Small intestine (tissue), 7 donors: Measurements from ENCODE around the gene DACT2. TPM values are rescaled to one million over a fixed set of nuclear protein-coding genes. Genes with fewer than 3 reads are reported as not detected.

Source experiments
- DNase-seq, 2 donors: peaks; one replicate each; pipeline versions ENCODE4 v3.0.0 to v3.0.0-alpha.2; 2013
- FAIRE-seq: peaks from 2 replicates; lab custom pipeline; 2012; peaks lifted over from hg19 to GRCh38; lab: Jason Lieb, UNC
- H3K27ac ChIP-seq, 3 donors: one replicate each; pipeline ENCODE4 v1.5.1; 2013; ENCODE audit warnings: low read length in 2 of 3, mild to moderate bottlenecking in 2 of 3, control low read depth in 1 of 3, inconsistent platforms in 1 of 3, low read depth in 1 of 3, moderate library complexity in 1 of 3
- H3K27me3 ChIP-seq, 3 donors: one replicate each; pipeline ENCODE4 v1.6.1; 2013; ENCODE audit warnings: low read length in 3 of 3, inconsistent platforms in 1 of 3; ENCODE audit not compliant: control insufficient read depth in 3 of 3, insufficient read depth in 3 of 3
- H3K36me3 ChIP-seq, 3 donors: one replicate each; pipeline ENCODE4 v1.6.1; 2013; ENCODE audit warnings: low read length in 3 of 3, inconsistent platforms in 1 of 3, low read depth in 1 of 3, mild to moderate bottlenecking in 1 of 3, moderate library complexity in 1 of 3; ENCODE audit not compliant: control insufficient read depth in 3 of 3, insufficient read depth in 2 of 3
- H3K4me1 ChIP-seq, 3 donors: one replicate each; pipeline ENCODE4 v1.6.1; 2013; ENCODE audit warnings: low read length in 2 of 3, inconsistent platforms in 1 of 3, low read depth in 1 of 3, mild to moderate bottlenecking in 1 of 3, moderate library complexity in 1 of 3; ENCODE audit not compliant: control insufficient read depth in 3 of 3, insufficient read depth in 2 of 3
- H3K4me3 ChIP-seq, 3 donors: one replicate each; pipeline ENCODE4 v1.5.1; 2013; ENCODE audit warnings: low read length in 3 of 3, control low read depth in 1 of 3, inconsistent platforms in 1 of 3, low read depth in 1 of 3, mild to moderate bottlenecking in 1 of 3, moderate library complexity in 1 of 3
- H3K9me3 ChIP-seq, 2 donors: one replicate each; pipeline ENCODE4 v1.6.1; 2013; ENCODE audit warnings: low read depth in 1 of 2, low read length in 1 of 2; ENCODE audit not compliant: control insufficient read depth in 2 of 2, insufficient read depth in 1 of 2
- WGBS, 3 donors: extraction: QIAGEN DNeasy Blood & Tissue Kit; methylation state at CpG; one replicate each; pipeline ENCODE4 v1.1.7; 2013; 5-methylcytosine and 5-hydroxymethylcytosine counted together
- polyA plus RNA-seq, 4 donors: library from polyadenylated mRNA; stranded (reverse) in 3 of 4; unstranded in 1 of 4; fragments of 200-250 nt in 3 of 4; fragments of 120-200 nt in 1 of 4; gene quantifications; one replicate each; pipeline versions ENCODE4 v1.2.1 to v1.2.3, GENCODE V29; 2013
- donor health status: healthy with polysubstance abuse.
- donor health status: control.
- donor health status: control.
- donor health status: Bipolar disorder and iron deficiency.
- donor health status: healthy.

DACT2 gene
- polyA plus RNA-seq, 4 donors: 0.48 to 7.7 (median 0.54) TPM; not detected in 1

GRCh38 chr6:168326294-168327261 is 7.0 kb upstream of the DACT2 start:
- H3K27me3 ChIP-seq: no peaks in the 10 kb centered on the region
- no peaks in the 10 kb centered on the region for H3K9me3 ChIP-seq
- peak in 1 of 2 donors; percentile 46 for DNase-seq
- FAIRE-seq: no peak
- no peak overlapping the region for H3K4me3 ChIP-seq
- H3K27ac ChIP-seq: peak overlapping the region in 1 of 3 donors; percentile 14
- 31 to 38% (median 32%) methylated on average over 12 of the region's 12 CpGs for WGBS, 3 donors
- H3K36me3 ChIP-seq: no peaks in the 10 kb centered on the region
- H3K4me1 ChIP-seq: peaks cover 0 to 8% (median 0%) of the 10 kb centered on the region in 3 donors

DNA sequence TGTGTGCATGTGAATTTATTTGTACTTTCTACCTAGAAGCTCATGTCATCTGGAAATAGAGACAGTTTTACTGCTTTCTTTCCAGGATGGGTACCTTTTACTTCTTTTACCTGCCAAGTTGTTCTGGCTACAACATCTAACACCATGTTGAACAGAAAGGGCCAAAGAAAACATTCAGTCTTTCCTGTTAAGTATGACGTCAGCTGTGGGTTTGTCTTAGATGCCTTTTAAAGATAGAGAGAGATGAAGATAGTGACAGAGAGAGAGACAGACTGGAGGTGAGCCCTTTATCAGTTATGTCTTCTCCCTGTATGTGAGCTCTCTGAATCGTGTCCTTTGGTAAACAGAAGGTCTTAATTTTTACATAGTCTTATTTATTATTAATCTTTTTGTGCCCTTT is 3.4 kb upstream of the DACT2 start:
- Histone ChIP-seq H3K4me1 (peaks cover 0 to 10% (median 0%) of the 10 kb centered on the region in 3 donors), H3K27ac (no peak overlapping the region), H3K9me3 (peaks cover 0 to 2% of the 10 kb centered on the region in 2 donors), H3K36me3 (no peaks in the 10 kb centered on the region), H3K4me3 (no peak overlapping the region), H3K27me3 (peaks cover 8 to 11% (median 10%) of the 10 kb centered on the region in 3 donors)
- FAIRE-seq (no peak), DNase-seq (peak in 1 of 2 donors; percentile 24)
- 16 to 36% (median 35%) methylated on average over 2 of the region's 2 CpGs for WGBS, 3 donors

DNA sequence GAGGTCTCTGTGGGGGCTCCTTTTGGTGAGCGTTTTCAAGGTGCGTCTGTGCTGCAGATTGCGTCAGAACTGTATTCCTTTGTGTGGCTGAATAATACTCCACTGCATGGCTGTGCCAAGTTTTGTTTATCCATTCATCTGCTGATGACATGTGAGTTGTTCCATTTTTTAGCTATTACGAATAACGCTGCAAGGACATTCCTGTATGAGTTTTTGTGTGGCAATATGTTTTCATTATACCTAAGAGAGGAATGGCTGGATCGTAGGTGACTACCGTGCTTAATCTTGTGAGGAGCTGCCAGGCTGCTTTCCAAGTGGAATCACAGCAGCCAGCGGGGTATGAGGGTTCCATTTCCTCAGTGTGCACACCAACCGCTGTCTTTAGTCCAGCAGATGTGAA is 1.1 kb upstream of the DACT2 start:
- DNase-seq: no peak
- Histone ChIP-seq H3K27ac (no peak overlapping the region), H3K4me3 (no peak overlapping the region), H3K36me3 (no peaks in the 10 kb centered on the region), H3K9me3 (peaks cover 0 to 2% of the 10 kb centered on the region in 2 donors), H3K27me3 (peaks cover 8 to 11% (median 10%) of the 10 kb centered on the region in 3 donors), H3K4me1 (peaks cover 0 to 3% (median 0%) of the 10 kb centered on the region in 3 donors)
- WGBS, 3 donors: 81 to 88% (median 83%) methylated on average over 9 of the region's 9 CpGs
- no peak for FAIRE-seq

DNA sequence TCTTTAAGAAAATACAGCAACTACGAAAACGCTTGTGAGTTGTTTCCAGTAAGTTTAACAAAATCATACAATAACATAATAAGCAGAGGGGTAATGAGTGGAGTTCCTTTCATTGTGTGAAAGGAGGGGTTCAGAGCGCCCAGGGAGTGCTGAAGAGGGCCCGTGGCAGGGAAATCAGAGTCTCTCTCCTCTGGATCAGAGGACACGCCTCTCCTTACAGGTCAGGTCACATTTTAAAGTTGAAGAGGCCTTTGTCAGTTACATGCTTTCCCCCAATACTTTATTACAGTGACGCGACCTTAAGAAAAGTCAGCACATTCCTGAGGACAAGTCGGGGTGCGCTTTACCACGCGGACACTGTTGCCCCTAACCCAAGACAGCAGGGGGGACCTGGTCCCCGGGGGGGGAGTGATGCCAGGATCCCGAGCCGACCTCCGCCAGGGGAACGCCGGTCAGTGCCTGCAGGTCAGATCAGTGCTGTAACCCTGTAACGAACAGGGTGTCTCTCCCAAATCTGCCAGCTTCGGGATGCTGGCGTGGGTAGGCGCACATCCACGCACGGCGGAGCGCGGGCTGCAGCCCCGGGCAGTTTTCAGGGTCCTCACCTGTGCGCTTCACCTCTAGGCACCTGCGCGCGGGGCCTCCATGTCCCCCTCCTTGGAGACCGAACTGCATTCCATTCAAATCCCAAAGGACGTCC is 848 bp downstream of the DACT2 start:
- Histone ChIP-seq H3K4me3 (peak overlapping the region in 2 of 3 donors; percentile 54 to 62), H3K27me3 (peaks cover 8 to 11% (median 10%) of the 10 kb centered on the region in 3 donors), H3K9me3 (peaks cover 0 to 2% of the 10 kb centered on the region in 2 donors), H3K36me3 (peaks cover 0 to 3% (median 0%) of the 10 kb centered on the region in 3 donors), H3K27ac (peak overlapping the region in 1 of 3 donors; percentile 51), H3K4me1 (peaks cover 0 to 15% (median 0%) of the 10 kb centered on the region in 3 donors)
- DNase-seq: peak in 1 of 2 donors; percentile 40
- WGBS, 3 donors: 6 to 18% (median 10%) methylated on average over 32 to 33 of the region's 33 CpGs
- no peak for FAIRE-seq

DNA sequence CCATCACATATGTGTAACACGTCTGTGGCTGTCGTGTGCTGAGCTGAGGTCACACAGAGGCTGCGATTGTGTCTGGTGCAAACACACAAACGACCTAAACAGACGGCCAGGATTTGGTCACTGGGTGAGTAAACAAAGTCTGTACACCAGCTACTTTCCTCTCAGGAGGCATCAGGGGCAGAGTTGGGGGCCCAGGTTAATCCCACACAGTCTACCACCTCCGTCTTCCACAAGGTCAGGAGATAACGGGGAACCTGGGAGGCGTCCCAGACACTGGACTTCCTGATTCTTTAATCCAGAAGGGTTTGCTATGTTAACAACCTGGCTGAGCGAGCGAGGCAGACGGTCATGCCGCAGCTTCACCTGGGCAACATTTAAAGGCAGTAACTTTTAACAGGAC is 1.5 kb downstream of the DACT2 start:
- peak; percentile 37 to 64 for DNase-seq
- Histone ChIP-seq H3K4me1 (peaks cover 0 to 20% (median 0%) of the 10 kb centered on the region in 3 donors), H3K36me3 (peaks cover 0 to 3% (median 0%) of the 10 kb centered on the region in 3 donors), H3K9me3 (peaks cover 0 to 2% of the 10 kb centered on the region in 2 donors), H3K27ac (peak overlapping the region in 1 of 3 donors; percentile 51), H3K4me3 (no peak overlapping the region), H3K27me3 (peaks cover 8 to 11% (median 10%) of the 10 kb centered on the region in 3 donors)
- 16 to 45% (median 22%) methylated on average over 12 of the region's 12 CpGs for WGBS, 3 donors
- FAIRE-seq: no peak

GRCh38 chr6:168315596-168315995 is 4.0 kb downstream of the DACT2 start:
- WGBS, 3 donors: 74 to 78% (median 77%) methylated on average over 5 of the region's 5 CpGs
- peaks cover 0 to 25% (median 0%) of the 10 kb centered on the region in 3 donors for H3K4me1 ChIP-seq
- H3K36me3 ChIP-seq: peaks cover 0 to 9% (median 0%) of the 10 kb centered on the region in 3 donors
- DNase-seq: no peak
- H3K9me3 ChIP-seq: no peaks in the 10 kb centered on the region
- peaks cover 7 to 9% (median 8%) of the 10 kb centered on the region in 3 donors for H3K27me3 ChIP-seq
- H3K4me3 ChIP-seq: no peak overlapping the region
- H3K27ac ChIP-seq: no peak overlapping the region
- FAIRE-seq: no peak

GRCh38 chr6:168314948-168315347 is 4.6 kb downstream of the DACT2 start:
- Histone ChIP-seq H3K36me3 (peaks cover 0 to 16% (median 0%) of the 10 kb centered on the region in 3 donors), H3K4me1 (peaks cover 0 to 25% (median 0%) of the 10 kb centered on the region in 3 donors), H3K9me3 (no peaks in the 10 kb centered on the region), H3K27ac (no peak overlapping the region), H3K4me3 (no peak overlapping the region), H3K27me3 (peaks cover 3 to 8% (median 6%) of the 10 kb centered on the region in 3 donors)
- FAIRE-seq (no peak), DNase-seq (peak in 1 of 2 donors; percentile 33)
- 56 to 82% (median 74%) methylated on average over 10 of the region's 10 CpGs for WGBS, 3 donors

DNA sequence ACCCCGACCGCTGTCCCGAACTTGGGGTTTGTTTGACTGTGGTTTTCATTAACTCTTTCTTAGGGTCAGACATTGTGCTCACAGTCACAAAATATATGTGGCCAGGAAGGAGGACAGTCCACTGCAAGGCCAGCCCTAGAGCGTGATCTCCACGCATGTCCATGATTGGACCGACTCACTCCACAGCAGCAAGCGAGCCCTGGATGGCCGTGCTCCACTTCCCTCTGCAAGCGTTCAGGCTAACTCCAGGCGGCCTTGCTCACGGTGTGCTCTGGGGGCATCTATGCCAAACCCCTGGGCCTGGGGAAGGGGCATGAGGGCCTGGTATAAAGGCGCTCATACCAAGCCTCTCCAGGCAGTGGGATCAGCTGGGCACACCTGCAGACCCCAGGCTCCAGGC is 5.6 kb downstream of the DACT2 start:
- peaks cover 2 to 4% (median 3%) of the 10 kb centered on the region in 3 donors for H3K27me3 ChIP-seq
- no peak overlapping the region for H3K4me3 ChIP-seq
- peak overlapping the region in 1 of 3 donors; percentile 60 for H3K27ac ChIP-seq
- peaks cover 0 to 25% (median 0%) of the 10 kb centered on the region in 3 donors for H3K36me3 ChIP-seq
- FAIRE-seq: no peak
- 70 to 85% (median 78%) methylated on average over 12 of the region's 12 CpGs for WGBS, 3 donors
- no peaks in the 10 kb centered on the region for H3K9me3 ChIP-seq
- DNase-seq: no peak
- H3K4me1 ChIP-seq: peaks cover 0 to 25% (median 0%) of the 10 kb centered on the region in 3 donors
